ENCODE measurements around the gene BRD4. TPM values are rescaled to one million over a fixed set of nuclear protein-coding genes. Genes with fewer than 3 reads are reported as not detected.

The BRD4 gene
- 26.1 to 30.7 TPM (median 26.7 TPM) in 5 replicates for total RNA-seq (2022; extraction: Qiagen RNA extraction; ENCODE audit: low read depth)

DNA sequence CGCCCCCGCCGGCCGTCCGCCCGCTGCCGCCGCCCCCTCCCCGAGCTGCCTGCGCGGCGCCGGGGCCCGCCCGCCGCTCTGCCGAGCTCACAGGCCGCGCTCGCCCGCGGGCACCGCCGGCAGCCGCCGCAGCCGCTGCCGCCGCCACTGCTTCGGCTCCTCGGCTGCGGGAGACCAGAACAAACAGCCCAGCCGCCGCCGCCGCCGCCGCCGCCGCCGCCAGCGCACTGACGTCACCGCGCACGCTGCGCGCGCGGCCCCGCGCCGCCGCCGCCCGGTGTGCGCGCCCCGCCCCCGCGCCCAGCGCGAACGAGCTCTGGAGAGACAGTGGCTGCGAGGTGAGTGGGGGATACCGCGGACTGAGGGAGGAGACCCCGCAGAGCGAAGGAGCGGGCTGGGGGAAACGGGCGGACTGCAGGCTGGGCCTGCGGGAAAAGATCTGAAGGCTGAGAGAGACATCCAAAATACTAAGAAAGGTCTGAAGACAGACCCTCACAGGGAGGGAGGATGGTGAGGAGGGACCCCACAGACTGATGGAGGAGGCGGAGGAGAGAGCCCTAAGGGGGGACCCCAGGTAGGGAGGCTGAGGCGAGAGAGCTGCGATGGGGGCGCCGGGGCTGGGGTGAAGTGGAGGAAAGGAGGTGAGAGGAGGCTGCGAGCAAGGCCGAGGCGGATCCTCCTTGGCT, at the start of gene BRD4:
BRD4 (minus strand) TSS at position 229 of the 686 bp plus-strand sequence. CDS start 59,440 bp downstream, outside the sequence.

DNA sequence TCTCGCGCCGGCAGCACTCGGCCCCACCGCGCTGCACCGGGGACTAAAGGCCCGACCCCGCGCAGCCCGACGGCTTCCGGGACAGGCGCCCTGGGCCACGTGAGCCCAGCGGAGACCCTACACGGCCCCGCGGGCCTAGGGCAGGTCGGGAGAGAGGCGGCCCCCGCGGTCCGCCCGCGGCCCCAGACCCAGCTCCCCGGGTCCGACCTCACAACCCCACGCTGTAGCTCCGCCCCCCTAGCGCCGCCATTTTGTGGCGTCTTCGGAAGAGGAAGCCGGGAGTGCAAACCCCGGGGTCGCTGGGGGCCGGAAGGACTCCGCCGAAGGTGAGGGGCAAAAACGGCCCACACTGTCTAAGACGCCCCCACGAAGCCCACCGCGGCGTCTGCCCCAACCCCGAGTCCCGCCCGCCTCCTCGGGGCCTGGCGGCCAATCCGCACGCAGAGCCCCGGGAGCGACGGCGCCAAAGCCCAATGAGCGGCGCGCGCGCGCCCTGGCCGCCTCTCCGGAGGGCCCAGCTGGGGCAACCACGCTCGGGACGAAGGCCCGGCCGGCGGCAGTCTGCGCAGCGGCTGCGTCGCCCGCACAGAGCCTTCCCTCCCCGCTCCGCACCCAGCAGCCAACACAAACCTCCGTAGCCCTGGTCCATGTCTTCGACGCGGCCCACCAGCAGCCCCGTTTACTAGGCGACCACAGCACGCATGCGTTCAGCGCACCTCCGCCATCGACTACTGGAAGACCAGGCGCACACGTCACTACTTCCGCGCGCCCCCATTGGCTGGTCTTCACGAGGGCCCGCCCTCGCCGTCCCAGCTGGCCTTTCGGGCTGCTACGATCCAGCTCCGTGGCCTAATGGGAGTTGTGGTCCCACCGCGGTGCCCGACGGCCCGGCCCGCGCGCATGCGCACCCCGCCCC, 47.0 kb upstream of the BRD4 start, which contains the start of gene AKAP8:
AKAP8 (minus strand) TSS at position 705 of the 916 bp plus-strand sequence; CDS start at position 649, 56 bp downstream.

DNA sequence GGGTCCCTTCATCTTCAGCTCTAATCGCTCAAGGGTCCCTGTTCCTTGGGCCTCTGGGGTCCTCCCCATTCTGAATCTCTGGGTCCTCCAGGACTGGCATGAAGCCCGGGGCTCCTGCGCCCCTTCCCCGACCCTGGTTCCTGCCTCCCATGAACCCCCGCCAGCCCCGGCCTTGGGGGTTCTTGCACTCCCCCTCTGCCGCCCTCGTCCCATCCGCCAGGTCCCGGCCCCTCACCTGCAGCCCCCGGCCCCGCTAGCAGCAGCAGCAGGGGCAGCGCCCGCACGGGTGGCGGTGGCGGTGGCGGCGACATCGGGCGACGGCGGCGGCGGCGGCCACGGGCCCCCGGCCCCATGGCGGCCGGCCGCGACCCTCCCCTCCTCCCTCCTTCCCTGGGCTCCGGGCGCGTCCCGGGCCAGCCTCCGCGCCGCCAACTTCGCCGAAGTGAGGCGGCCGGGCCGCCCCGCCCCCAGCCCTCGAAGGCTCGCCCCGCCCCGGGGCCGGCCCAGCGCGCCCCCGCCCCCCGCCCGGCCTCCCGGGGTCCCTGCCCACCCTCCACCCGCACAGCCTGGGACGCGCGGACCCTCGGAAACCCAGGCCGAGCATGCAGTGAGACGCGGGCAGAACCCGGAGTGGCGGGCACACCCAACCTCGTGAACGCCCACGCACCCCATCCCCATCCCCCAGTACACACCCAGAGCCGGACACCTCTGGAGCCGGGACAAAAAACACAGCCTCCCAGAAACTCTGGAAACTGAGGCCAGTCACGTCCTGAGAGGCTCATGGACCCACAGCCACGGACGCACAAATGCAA, 131.6 kb downstream of the BRD4 start, which contains the start of gene NOTCH3:
NOTCH3 (minus strand) TSS at position 443 of the 812 bp plus-strand sequence; CDS start at position 353, 90 bp downstream.

Other genes starting within 250 kb of the BRD4 start
- 13.0 to 17.7 TPM (median 13.8 TPM) in 5 replicates for gene SYDE1, start 225.1 kb downstream of the BRD4 start, total RNA-seq (2022; extraction: Qiagen RNA extraction; ENCODE audit: low read depth)
- gene NOTCH3, start 131.5 kb downstream of the BRD4 start, total RNA-seq (2022; extraction: Qiagen RNA extraction; ENCODE audit: low read depth): 5.9 to 9.0 TPM (median 8.6 TPM) in 5 replicates
- 0.05 to 0.13 TPM (median 0.09 TPM) in 3 of 5 replicates, not detected in the others for gene EPHX3, start 100.1 kb downstream of the BRD4 start, total RNA-seq (2022; extraction: Qiagen RNA extraction; ENCODE audit: low read depth)
- gene AKAP8, start 47.2 kb upstream of the BRD4 start, total RNA-seq (2022; extraction: Qiagen RNA extraction; ENCODE audit: low read depth): 15.6 to 18.1 TPM (median 16.9 TPM) in 5 replicates
- 36.6 to 40.0 TPM (median 38.8 TPM) in 5 replicates for gene AKAP8L, start 86.4 kb upstream of the BRD4 start, total RNA-seq (2022; extraction: Qiagen RNA extraction; ENCODE audit: low read depth)
- gene WIZ, start 117.4 kb upstream of the BRD4 start, total RNA-seq (2022; extraction: Qiagen RNA extraction; ENCODE audit: low read depth): 14.6 to 23.6 TPM (median 23.3 TPM) in 5 replicates
- not detected in 5 replicates for gene RASAL3, start 132.0 kb upstream of the BRD4 start, total RNA-seq (2022; extraction: Qiagen RNA extraction; ENCODE audit: low read depth)
- not detected in 5 replicates for gene PGLYRP2, start 147.0 kb upstream of the BRD4 start, total RNA-seq (2022; extraction: Qiagen RNA extraction; ENCODE audit: low read depth)
- gene CYP4F22, start 176.0 kb upstream of the BRD4 start, total RNA-seq (2022; extraction: Qiagen RNA extraction; ENCODE audit: low read depth): 0.06 to 0.09 TPM (median 0.07 TPM) in 3 of 5 replicates, not detected in the others